ENCODE measurements around the gene THAP6. TPM values are rescaled to one million over a fixed set of nuclear protein-coding genes. Genes with fewer than 3 reads are reported as not detected.

The THAP6 gene
- total RNA-seq, 1 experiment from 2014 or later = 16.7 TPM

DNA sequence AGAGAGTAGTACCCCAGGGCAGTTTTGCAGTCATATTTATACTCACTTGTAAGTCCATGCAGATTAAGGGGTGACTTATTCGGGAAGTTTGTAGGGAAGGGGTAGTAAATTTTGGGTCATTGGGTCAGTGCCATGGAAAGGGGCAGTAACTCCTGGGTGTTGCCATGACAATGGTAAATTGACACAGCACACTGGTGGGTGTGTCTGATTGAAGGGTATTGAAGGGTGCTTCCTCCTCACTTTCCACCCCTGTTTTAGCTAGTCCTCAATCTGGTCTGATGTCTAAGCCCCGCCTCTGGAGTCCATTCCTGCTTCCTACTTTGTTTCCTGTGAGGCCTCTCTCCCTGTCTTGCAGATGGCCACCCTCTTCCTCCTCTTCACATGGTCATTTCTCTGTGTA lies 53.5 kb downstream of the THAP6 start:
- Histone ChIP-seq H3K27me3 (ENCODE audit: insufficient read depth, low read depth) (no peaks in the 10 kb centered on the region), H3K9me2 (ENCODE audit: insufficient read depth) (no peaks in the 10 kb centered on the region), H3K27ac (no peak overlapping the region), H3K9me3 (ENCODE audit: insufficient read depth, low read depth) (no peaks in the 10 kb centered on the region), H3K79me2 (ENCODE audit: low read depth) (no peaks in the 10 kb centered on the region), H3K4me1 (replicated peaks; ENCODE audit: insufficient read depth) (no peaks in the 10 kb centered on the region), H2AFZ (no peak overlapping the region), H4K20me1 (ENCODE audit: insufficient read depth) (no peaks in the 10 kb centered on the region), H3K36me3 (ENCODE audit: low read depth) (no peaks in the 10 kb centered on the region), H3K4me2 (no peak overlapping the region), H3F3A (ENCODE audit: insufficient read depth, low read depth) (no peaks in the 10 kb centered on the region), H3K4me3 (no peak overlapping the region)
- CTCF ChIA-PET = no interaction called here
- BruUV-seq (replicated peaks) = no TSS peak
- no peak for DNase-seq
- no peak for TF ChIP-seq EZH2 (IDR thresholded peaks at IDR 0.05; ENCODE audit: low read depth)
- TF ChIP-seq, protein P1, sequence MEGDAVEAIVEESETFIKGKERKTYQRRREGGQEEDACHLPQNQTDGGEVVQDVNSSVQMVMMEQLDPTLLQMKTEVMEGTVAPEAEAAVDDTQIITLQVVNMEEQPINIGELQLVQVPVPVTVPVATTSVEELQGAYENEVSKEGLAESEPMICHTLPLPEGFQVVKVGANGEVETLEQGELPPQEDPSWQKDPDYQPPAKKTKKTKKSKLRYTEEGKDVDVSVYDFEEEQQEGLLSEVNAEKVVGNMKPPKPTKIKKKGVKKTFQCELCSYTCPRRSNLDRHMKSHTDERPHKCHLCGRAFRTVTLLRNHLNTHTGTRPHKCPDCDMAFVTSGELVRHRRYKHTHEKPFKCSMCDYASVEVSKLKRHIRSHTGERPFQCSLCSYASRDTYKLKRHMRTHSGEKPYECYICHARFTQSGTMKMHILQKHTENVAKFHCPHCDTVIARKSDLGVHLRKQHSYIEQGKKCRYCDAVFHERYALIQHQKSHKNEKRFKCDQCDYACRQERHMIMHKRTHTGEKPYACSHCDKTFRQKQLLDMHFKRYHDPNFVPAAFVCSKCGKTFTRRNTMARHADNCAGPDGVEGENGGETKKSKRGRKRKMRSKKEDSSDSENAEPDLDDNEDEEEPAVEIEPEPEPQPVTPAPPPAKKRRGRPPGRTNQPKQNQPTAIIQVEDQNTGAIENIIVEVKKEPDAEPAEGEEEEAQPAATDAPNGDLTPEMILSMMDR (conservative IDR thresholded peaks at IDR 0.05) = no peak
- POLR2A ChIA-PET (ENCODE audit: unreplicated experiment) = no interaction called here
- intact Hi-C loops (cut with micrococcal nuclease; ENCODE audit: unreplicated experiment) = no loop called here

Other genes starting within 250 kb of the THAP6 start
- gene RCHY1, start 70 bp upstream of the THAP6 start, total RNA-seq (2021) = 7.1 and 7.3 TPM in 2 replicates
- 0.24 TPM in 1 of 2 replicates, not detected in the other for gene ODAPH, start 41.6 kb downstream of the THAP6 start, total RNA-seq (2021)
- gene CDKL2, start 116.1 kb downstream of the THAP6 start, total RNA-seq (2021) = 0.38 and 0.46 TPM in 2 replicates
- 102 and 105 TPM in 2 replicates for gene G3BP2, start 158.9 kb downstream of the THAP6 start, total RNA-seq (2021)
- 26.5 and 33.9 TPM in 2 replicates for gene USO1, start 210.1 kb downstream of the THAP6 start, total RNA-seq (2021)

Data from PC-9 (cell line).